BE2C (cell line): ENCODE results near the gene SPA17.
A peak's percentile ranks its signal among the peaks of the same experiment; 100 is the strongest.

Source experiments
- DNase-seq: peaks from one replicate; pipeline ENCODE4 v3.0.0-alpha.2; 2020
- H3K27me3 ChIP-seq: fragments of 250-450 bp; sonication (Bioruptor Pico); 2 replicates; pipeline ENCODE4 v1.5.1; 2020; ENCODE audit warnings: mild to moderate bottlenecking
- H3K36me3 ChIP-seq: fragments of 250-450 bp; sonication (Bioruptor Pico); 2 replicates; pipeline ENCODE4 v1.5.1; 2020; ENCODE audit warnings: mild to moderate bottlenecking
- H3K4me1 ChIP-seq: fragments of 250-450 bp; sonication (Bioruptor Pico); 2 replicates; pipeline ENCODE4 v1.5.1; 2020
- H3K4me3 ChIP-seq: 2 replicates; pipeline ENCODE4 v1.5.1; 2011; ENCODE audit warnings: low read depth, low read length
- H3K9me3 ChIP-seq: fragments of 250-450 bp; sonication (Bioruptor Pico); 2 replicates; pipeline ENCODE4 v1.5.1; 2020
- TF ChIP-seq, protein P1 (sequence below): IDR thresholded peaks from 2 replicates; pipeline ENCODE4 v1.5.1; 2012; ENCODE audit warnings: mild to moderate bottlenecking, low read depth, low read length

Gene SPA17

DNA sequence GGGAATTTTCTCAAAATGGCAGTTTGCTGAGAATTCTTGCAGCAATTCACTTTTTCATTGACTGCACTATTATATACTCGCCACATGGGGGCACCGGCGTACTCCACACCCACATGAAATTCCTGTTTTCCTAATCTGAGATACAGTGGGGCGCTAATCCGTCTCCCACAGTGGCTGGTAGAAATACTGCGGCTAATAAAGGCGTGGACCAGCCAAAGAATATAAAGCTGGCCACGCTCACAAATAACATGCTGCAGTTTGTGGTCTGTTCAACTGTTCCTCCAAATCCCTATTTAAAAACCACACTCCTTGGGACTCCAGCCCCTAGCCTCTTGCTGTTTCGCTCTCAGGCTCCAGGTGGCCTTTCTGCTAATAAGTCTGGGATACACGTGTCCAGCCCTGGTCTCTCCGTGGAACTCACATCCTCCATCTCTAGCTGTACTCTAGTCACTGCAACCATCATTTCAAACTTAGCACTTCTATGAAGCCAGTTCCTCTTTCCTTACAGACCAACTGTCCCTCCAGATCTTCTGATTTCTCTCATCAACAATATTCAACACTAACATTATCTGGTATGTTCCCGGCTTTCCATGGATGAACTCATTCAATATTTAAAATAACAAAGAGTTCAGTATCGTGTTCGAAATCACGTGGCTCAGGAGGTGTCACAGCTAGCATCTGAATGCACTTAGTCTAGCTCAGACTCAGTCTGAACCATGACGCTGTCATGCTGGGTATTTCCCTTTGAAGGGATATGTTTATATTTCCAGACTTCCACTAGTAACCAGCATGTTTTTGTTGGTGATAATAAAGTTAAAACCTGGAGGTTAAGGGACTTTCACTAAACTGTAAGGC lies 29.1 kb upstream of the SPA17 start:
- H3K36me3 ChIP-seq = no peaks in the 10 kb centered on the region
- peak overlapping the region; percentile 50 for H3K4me3 ChIP-seq
- no peaks in the 10 kb centered on the region for H3K4me1 ChIP-seq
- peak; percentile 50 for DNase-seq
- no peaks in the 10 kb centered on the region for H3K27me3 ChIP-seq
- TF ChIP-seq, protein P1, sequence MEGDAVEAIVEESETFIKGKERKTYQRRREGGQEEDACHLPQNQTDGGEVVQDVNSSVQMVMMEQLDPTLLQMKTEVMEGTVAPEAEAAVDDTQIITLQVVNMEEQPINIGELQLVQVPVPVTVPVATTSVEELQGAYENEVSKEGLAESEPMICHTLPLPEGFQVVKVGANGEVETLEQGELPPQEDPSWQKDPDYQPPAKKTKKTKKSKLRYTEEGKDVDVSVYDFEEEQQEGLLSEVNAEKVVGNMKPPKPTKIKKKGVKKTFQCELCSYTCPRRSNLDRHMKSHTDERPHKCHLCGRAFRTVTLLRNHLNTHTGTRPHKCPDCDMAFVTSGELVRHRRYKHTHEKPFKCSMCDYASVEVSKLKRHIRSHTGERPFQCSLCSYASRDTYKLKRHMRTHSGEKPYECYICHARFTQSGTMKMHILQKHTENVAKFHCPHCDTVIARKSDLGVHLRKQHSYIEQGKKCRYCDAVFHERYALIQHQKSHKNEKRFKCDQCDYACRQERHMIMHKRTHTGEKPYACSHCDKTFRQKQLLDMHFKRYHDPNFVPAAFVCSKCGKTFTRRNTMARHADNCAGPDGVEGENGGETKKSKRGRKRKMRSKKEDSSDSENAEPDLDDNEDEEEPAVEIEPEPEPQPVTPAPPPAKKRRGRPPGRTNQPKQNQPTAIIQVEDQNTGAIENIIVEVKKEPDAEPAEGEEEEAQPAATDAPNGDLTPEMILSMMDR = peak; percentile 83
- no peaks in the 10 kb centered on the region for H3K9me3 ChIP-seq

DNA sequence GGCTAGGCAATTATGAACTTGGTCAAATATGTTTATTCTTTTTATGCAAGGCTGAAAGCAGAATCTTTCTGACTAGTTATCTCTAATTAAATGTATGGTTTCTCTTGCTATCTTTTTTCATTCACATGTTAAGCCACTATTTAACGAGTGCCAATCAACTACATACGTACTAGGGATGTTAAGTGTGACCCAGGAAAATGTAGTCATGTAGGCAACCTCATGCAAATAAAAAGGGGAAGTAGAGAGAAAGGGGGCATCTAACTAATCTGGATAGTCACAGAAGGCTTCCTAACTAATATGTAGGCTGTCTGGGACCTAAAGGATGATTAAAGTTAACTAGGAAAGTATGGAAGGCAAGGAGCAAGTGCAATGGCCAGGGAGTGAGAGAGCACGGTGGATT lies 27.6 kb upstream of the SPA17 start:
- Histone ChIP-seq H3K4me1 (no peaks in the 10 kb centered on the region), H3K36me3 (no peaks in the 10 kb centered on the region), H3K9me3 (no peaks in the 10 kb centered on the region), H3K4me3 (no peak overlapping the region), H3K27me3 (no peaks in the 10 kb centered on the region)
- TF ChIP-seq, protein P1 = no peak
- DNase-seq = no peak

DNA sequence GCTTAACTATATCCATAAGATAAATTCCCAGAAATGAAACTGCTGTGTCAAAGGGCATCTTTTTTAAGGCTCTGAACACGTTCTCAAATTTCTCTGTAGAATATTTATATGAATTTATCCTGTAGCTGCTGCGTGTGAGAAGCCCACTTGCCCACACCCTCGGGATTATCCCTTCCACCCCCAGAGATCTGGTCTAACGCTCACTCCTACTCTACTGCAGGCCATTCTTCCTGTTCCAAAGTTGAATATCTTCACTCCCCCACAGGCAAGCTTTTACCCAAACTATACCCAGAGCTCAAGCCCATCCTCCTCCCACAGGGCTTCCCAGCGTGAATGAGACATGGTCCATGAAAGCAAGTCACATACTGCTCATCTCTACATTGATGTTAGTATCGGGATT lies 25.1 kb upstream of the SPA17 start:
- H3K9me3 ChIP-seq = no peaks in the 10 kb centered on the region
- H3K4me3 ChIP-seq = no peak overlapping the region
- TF ChIP-seq, protein P1 = no peak
- H3K27me3 ChIP-seq = no peaks in the 10 kb centered on the region; the same call in 1 of the 2 replicates
- DNase-seq = no peak
- H3K4me1 ChIP-seq = no peaks in the 10 kb centered on the region
- no peaks in the 10 kb centered on the region for H3K36me3 ChIP-seq

DNA sequence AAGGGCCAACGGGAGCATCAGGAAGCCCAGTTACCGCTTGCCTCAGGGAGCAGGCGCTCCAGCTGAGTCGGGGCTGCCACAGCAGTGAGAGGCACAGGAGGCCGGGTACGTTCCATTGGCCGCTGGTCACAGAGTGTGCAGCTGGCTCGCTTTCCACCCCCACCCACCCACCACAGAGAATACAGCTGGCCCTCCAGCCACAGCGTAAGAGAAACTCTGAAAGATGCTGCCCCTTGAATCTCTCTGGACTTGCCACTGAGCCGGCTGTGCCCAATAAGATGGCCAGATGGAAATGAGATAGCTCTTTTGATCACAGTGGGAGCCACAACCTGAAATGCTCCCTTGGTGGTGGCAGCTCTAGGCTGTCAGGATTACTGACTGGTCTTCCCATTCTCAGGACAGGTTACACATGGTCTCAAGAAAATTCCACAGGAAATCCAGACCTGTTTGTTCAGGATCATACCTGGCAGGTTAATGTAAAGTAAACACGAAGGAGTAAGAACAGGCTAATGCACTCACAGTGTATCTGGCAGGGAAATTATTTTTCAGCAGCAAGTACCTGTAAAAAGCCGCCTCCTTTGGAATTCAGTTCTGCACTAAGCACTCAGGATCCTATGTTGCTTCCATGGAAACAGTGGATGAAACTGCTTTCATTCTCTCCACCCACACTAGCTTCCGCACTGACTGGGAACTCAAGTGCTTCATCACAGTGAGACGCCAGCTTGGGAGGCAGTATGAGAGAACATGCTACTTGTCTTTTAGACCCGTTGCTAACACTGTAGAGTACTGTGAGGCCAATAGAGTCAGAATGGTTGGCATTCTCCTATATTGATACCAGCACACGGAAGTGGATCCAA lies 16.7 kb upstream of the SPA17 start:
- H3K4me1 ChIP-seq = no peaks in the 10 kb centered on the region
- peak; percentile 14 for DNase-seq
- H3K9me3 ChIP-seq = no peaks in the 10 kb centered on the region
- H3K36me3 ChIP-seq = no peaks in the 10 kb centered on the region
- H3K27me3 ChIP-seq = no peaks in the 10 kb centered on the region; the same call in none of the 2 replicates
- no peak overlapping the region for H3K4me3 ChIP-seq
- TF ChIP-seq, protein P1 = no peak

DNA sequence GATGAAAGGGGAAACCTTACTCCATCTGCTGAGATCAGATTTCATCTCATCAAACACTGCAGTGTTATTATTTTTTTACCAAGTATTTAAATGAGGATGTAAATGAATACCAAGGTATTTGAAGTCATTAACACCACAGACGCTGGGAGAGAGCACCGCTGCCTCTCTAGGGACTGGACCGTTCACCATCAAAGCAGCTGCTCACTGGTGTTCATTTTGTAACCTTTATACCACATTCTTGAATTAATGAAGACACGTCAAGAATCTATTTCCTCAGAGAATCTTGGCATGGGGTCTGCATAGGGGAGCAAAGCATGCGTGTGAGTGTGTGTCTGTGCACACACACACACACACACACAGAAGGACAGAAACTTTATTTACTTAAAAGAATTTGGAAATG lies 15.8 kb upstream of the SPA17 start:
- Histone ChIP-seq H3K27me3 (no peaks in the 10 kb centered on the region; the same call in none of the 2 replicates), H3K4me1 (no peaks in the 10 kb centered on the region), H3K4me3 (no peak overlapping the region), H3K9me3 (no peaks in the 10 kb centered on the region), H3K36me3 (no peaks in the 10 kb centered on the region)
- TF ChIP-seq, protein P1 = no peak
- DNase-seq = no peak
